CMK (cell line): Measurements from ENCODE around the gene RHBDF2.
"Not testable (repeated sequence)": the region's sequence is repeated elsewhere in the genome, so short reads cannot be mapped to it uniquely, and the experiment has no call there.

Experiments used
- DNase-seq: peaks from one replicate; pipeline ENCODE4 v3.0.0-alpha.2; 2010; ENCODE audit warnings: low read depth

RHBDF2 gene

DNA sequence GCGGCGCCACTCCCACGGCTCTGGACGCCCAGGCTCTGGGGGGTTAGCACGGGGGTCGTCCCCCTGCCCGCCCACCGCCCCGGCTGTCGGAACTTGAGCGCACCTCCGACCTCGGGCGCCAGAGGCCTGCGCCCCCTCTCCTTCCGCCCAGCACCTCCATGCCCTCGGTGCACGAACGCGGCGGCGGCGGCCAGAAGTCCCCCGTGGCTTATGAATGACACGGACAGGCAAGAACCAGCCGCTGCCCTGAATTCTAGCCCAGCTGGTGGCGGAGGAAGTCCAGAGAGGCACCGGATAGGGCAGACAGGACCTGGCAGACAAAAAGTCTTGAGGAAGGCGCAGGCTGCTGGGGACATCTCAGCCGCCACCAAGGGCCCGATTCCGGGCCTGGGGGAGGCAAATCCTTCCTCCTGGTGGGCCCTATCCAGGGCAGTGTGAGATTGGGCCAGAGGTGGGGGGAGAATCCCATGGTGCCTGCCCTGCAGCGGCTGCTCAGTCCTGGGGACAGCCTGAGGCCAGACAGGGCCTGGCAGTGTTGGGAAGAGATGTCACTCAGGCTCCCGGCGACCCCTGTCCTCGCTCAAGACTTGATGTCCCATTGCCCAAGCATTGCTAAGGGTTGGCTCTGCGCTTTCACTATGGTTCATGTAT is 37.2 kb upstream of the RHBDF2 start:
- no peak for DNase-seq

DNA sequence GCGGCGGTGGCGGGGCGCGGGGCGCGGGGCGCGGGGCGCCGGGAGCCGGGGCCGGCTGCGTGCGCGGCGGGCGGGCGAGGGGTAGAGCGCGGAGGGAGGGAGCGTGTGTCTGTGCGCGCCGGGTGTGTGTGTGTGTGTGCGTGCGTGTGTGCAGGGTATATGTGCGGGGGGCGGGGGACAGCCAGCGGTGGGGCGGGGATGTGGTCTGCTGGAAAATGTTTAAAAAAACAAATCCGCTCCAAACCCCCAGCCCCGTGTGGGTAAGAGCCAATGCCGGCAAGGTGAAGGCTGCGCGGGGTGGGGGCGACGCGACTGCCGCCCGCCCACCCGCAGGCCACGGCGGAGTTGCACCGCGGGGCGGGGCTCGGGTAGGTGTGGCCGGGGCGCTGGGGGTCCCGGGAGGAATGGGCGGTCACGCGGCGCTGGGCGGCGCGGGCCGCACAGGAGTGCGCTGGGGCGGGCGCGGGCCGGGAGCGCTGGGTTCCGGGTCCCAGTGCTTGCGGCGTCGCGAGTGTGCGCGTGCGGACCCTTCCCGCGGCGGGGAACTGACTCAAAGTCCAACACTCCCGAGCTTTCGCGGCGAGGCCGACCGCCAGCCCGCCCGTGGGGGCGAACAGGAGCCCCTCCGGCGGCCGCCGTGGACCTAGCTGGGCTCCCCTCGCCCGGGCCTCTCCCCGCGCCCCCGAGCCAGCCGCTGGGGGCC is 36.5 kb upstream of the RHBDF2 start, which contains the start of gene CYGB:
CYGB (minus strand) TSS at position 132 of the 703 bp plus-strand sequence. CDS start 167 bp downstream, outside the sequence.
- DNase-seq: no peak

DNA sequence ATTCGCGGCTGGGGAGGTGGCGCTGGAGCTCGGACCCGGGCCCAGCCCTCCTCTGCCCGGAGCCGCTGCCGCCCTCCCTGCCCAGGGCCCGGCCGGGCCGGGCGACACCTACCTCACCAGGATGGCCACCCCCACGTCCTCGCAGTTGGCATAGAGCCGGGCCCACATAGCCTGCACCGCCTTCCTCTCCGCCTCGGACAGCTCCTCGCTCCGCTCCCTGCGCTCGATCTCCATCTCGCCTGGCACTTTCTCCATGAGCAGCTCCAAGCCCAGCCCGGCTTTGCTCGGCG is 36.0 kb upstream of the RHBDF2 start:
- no peak for DNase-seq

DNA sequence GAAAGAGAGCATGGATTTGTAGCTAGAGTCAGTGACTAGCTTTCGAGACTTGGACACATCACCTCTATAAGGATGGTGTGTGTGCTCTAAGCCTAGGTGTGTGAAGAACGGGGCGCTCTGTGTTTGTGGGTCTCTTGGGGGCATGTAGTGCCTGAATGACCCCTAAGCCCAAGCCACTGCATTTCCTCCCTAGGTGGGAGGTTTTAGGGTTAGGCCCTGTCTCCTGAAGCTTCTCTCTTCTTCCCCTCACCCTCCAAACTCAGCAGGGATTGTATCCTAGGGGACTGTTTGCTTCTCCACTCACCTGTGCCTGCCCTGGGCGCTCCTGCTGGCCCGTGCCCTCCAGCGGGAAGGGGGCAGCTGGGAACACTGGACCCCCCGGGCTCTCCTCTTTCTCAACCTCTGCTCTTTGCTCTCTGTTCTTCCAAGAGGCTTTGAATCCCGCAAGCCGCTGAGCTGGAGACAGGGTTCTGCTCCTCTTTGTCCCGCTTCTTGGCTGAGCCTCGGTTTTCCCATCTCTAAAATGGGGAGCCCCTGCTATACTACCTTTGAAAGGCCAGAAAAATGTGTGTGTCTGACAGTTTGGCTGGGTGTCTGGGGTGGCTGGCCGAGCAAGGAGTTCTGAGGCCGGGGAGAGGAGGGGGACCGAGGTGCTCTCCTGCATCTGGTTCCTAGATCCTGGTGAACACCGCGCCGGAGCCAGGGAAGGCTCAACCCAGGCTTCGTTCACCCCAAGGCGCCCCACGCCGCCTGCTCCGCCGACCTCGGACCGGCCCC is 35.5 kb upstream of the RHBDF2 start:
- DNase-seq: no peak

DNA sequence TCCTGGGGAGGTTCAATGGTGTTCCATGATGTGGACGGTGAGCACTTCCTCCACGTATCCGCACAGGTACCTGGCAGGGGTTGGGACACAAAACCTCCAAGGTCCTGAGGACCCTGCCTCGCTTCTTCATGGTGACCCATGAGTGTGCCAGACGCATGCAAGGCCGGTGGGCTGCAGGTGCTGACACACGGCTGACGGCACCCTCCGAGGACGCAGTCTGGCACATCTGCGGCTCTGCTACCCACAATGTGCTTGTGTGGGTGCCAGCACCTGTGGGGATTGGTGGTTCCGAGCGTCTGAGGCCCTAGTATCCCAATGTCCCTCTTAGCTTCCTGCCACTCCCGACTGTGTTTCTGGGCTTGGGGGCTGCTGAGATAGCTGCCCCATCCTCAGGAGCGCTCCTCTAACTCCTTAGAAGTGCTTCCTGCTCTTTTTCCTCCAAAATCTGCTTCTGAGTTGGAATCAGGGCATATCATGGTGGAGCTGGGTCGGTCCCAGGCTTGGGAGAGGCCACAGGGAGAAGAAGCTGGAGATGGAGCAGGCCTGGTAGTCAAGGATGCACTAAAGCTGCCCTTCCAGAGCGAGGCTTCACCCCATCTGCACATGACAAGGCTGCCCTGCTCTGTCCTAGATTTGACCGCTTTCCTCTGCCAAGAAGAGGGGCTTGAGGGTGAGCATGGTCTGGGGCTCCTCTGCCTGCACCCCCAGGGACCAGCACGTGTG is 34.7 kb upstream of the RHBDF2 start:
- no peak for DNase-seq

DNA sequence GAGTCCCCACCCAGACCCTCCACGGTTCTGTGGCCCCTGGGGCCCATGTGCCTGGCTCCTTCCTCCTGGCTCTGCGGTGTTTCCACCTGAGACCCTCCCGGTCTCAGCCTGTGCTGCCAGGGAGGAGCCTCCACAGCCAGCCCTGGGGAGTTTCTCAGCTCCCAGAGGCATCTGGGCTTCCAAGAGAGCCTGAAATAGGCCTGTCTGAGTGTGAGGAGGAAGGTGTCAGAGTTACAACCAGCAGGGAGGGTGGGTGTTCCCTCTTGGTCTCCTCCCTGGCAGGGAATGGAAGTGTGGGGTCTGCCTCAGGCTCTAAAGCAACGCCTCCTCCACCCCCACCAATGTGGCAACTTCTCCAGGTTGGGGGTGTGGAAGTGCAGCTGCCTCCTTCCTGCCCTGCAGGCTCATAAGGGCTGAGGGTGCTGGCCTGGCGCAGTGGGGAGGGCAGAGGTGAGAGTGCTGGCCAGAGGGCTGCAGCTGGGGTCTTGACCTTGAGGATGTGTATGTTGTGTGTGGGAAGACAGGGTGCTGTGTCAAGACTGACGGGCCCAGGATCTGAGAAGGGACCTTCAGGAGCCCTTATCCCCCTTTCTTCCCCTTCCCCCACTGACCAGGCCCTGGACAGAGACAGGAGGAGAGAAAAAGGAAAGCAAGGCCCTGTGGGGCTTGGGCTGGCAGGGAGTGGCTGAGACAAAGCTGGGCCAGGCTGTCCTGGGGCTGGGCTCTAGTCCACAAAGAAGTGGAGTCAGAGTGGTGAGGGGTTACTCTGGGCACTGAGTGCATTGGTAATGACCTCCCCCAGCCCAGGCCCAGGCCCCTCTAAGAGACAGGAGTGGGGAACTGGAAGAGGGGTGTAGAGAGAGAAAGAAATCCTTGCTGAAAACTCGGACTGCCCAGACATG is 33.9 kb upstream of the RHBDF2 start:
- DNase-seq: no peak

DNA sequence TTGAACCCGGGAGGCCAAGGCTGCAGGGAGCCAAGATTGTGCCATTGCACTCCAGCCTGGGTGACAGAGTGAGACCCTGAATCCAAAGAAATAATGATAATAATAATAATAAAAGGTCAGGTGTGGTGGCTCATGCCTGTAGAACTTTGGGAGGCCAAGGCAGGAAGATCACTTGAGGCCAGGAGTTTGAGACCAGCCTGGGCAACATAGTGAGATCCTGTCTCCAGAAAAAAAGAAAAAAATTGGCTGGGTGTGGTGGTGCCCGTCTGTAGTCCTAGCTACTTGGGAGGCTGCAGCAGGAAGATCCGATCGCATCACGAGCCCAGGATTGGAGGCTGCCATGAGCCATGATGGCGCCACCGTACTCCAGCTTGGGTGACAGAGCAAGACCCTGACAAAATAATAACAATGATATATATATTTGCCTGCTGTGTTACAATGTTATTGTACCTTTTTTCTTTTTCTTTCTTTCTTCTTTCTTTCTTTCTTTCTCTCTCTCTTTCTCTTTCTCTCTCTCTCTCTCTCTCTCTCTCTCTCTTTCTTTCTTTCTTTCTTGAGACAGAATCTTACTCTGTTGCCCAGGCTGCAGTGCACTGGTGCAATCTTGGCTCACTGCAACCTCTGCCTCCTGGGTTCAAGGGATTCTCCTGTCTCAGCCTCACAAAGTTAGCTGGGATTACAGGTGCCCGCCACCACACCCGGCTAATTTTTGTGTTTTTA is 32.6 kb upstream of the RHBDF2 start:
- DNase-seq: not testable (repeated sequence)

DNA sequence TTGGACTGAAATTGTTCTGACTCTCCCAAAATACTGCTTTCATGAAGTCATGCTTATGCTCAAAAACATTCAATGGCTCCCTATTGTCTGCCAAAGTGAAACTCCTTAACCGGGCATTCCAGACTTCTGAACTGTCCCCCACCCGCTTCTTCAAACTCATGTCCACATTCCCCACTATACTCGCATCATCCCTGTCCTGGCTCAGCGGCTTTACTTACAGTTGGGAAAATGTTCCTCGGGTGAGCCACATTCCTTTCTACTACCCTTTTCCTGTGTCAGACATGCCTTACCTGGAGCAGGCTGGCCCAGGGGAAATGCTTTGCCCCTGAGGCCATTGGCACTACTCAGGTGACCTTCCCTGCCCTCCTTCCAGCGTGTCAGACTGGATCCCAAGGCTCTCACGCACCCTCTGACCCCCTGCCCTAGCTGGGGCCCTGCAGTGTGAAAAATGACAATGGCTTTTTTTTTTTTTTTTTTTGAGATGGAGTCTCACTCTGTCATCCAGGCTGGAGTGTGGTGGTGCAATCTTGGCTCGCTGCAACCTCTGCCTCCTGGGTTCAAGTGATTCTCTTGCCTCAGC is 30.9 kb upstream of the RHBDF2 start:
- no peak for DNase-seq

DNA sequence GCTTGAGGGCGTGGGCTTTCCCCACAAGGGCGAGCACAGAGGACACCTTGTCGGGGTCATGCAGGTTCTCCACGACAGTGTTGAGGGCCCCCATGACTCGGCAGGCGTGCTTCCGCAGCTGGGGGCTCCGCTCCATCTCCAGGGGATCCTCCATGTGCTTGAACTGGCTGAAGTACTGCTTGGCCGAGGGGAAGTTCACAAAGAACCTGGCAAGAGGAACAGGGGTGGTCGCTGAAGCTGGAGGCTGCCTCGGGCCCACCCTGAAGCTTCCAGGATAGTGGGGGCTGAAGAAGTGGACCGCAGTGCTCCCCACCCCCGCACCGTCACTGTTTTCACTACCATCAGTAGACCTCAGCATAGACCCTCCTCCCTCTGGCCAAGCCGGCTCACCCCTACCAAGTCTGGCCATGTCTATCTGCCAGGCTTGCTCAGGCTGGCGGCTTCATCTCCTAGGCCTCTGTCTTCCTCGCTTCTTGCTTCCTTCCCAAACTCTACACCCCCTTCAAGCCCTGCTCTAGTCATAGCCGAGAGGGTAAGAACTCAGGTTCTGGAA is 30.3 kb upstream of the RHBDF2 start:
- DNase-seq: no peak

DNA sequence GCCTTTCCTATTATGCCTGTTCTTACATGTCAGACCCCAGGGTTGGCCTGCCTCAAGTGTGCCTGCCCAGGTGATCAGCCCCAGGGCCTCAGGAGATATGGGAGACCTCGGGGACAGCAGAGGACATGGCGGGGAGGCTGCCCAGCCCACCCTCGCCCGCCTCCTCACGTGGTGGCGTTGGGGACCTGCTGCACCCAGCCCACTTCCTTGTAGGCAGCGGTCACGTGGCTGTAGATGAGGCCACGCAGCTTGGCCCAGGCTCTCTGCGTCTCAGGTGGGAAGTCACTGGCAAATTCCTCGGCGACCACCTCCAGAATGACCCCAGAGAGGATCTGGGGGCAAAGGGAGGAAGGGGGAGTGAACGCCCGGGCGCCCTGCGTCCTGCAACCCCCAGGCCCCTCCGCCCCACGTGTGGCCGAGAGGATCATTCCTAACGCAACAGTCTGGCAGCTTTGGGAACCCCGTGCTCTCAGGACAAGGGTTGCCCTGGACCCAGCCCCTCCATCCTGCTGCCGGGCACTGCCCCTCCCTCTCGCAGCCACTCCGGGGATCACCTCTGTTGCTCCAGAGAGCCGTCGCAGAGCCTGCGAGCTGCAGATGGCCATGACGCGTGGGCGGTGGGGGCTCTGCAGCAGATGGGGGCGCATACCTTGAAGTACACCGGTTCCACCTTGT is 29.7 kb upstream of the RHBDF2 start:
- no peak for DNase-seq

DNA sequence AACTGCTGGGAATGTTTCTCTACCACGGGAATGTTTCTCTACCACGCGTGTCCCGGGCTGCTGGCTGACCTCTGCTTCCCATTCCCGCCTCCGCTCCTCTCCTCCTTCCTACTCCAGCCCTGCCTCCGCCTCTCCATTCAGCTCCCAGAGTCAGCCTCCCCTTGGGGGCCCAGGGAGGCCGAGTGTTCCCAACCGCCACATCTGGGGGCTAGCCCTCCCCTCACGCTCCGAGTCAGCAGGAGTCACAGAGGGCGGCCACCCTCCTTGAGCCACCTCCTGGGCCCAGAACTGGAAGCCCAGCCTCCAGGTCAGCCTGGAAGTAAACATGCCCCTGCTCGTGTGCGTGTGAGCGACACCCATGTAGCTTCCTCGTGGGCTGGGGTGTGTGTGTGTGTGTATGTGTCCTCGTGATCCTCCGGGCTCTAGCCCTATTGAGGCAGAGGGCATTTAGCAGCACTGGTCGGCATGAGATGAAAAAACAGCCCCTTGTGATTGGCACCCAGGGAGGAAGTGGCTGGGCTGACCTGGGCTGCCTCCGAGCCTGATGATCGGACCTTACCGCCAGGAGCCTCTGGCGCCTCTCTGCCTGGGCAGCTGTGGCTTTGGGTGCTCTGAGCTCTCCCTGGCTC is 29.0 kb upstream of the RHBDF2 start:
- no peak for DNase-seq

DNA sequence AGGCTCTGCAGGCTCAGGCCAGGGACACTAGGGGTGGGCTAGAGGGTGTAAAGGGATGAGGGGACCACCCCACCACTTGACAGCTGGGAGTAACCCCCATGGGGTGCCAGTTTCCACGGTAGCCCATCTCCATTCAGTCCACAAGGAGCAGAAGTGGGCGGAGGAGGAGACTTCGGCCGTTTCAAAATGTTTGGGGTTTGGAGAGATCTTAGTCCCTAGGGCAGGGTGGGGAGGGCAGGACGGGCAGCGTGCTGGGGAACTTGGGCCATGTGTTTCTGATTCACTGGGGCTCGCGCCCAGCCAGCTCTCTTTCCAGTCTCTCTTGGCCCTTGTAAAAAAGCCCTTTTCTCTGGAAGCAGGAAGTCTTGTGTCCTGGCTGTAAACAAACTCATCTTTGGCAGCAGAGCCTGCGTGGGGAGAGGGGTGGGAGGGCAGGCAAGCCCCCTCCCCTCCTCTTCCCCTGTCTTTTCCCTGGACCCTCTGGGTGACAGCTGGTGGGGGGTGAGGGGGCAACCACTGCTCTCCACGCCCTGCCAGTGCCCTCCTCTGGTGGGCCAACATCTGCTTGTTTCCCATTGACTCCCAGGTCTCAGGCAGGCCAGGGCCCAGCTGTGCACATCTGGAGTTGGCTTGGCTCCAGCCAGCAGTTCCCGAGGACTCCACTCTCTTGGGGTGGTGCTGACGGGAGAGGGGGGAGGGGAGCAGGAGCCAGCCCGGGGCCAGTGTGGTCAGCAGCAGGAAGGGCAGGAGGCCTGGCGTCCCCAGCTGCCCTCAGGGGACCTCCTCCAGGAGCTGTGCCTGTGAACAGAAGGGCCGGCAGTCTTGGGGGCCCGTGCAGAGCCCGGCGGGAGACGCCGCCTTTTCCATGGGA is 28.2 kb upstream of the RHBDF2 start:
- peak; percentile 70 for DNase-seq

DNA sequence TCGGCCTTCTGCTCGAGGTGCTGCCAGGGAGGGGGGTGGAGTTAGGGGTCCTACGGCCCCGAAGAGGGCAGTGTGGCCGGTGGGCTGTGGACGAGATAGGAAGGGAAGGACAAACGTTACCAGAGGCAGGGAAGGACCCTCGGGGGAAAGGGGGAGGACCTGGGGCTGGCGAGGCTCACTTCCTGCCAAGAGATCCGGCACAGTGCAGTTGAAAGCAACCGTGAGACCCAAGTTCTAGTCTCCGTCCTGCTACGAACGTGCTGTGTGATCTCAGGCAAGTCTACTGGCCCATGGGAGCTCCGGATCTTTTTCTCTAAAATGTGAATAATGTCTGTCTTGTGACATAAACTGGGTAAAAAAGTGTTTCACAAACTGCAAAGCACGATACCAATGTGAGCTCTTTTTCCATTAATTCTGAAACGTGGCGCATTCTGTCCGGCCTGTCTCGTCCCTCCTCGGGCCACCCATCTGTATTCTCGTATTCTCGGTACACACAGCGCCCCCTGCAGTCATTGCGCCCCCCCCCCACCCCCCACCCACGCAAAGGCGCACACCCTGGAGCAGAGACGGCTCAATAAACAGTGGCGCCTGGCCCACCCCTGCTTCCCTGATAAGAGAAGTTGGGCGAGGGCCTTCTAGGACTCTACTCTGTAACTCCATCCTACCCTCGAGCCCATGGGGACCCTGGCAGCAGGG is 27.5 kb upstream of the RHBDF2 start:
- no peak for DNase-seq

DNA sequence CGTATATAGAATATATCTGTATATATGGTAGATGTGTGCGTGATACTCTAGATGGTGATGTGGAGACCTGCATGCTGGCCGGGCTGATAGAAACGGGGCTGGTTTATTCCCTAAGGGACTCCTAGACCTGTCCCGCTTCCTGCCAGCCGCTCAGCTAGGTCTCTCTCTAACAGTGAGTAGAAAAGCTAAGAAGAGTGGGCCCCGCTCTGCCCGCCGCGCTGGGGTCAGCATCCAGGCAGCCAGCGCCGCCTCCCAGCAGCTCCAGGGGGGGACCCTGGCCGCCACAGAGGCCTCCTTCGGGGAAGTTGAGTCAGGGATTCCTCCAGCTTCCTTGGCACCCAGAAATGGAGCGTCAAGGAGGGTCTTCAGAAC is 26.9 kb upstream of the RHBDF2 start:
- DNase-seq: no peak

DNA sequence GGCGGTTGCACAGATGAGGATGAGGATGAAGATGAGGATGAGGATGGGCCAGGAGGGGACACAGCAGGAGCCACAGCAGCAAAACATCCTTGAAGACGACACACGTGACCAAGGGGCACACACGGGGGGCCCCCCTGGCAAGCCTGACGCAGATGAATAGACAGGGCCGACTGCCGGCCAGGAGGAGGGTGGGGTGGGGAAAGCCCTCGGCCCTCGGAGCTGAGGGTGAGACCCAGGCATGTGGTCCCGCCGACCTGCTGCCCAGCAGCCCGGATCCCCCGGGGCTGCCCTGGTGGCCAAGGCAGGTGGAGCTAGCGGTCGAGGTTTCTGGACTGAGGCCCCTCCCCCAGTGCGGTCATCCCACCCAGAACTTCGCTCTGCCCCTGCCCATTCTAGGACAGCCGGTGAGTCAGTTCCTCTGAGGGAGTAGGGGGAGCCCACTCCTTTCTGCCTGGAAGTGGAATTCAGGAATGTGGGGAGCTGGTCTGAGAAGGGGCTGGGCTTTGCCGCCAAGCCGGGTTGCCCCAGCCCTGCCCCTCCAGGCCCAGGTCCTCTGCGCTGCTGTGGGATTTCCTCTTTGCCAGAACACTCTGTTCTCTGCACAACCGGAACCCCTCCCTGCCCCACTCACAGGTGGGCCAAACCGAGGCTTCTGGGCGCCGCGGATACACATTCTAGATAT is 26.3 kb upstream of the RHBDF2 start:
- DNase-seq: no peak

DNA sequence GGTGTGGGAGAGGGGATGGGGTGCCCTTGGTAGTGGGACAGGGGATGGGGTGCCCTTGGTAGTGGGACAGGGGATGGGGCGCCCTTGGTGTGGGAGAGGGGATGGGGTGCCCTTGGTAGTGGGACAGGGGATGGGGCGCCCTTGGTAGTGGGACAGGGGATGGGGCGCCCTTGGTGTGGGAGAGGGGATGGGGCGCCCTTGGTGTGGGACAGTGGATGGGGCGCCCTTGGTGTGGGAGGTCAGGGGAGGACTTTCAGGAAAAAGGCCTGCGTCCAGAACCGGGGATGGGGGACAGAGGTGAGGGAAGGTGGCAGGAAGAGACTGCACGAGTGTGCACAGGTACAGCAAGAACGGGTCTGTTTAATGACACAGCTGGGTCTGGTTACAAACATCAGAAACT is 25.8 kb upstream of the RHBDF2 start:
- DNase-seq: not testable (repeated sequence)

DNA sequence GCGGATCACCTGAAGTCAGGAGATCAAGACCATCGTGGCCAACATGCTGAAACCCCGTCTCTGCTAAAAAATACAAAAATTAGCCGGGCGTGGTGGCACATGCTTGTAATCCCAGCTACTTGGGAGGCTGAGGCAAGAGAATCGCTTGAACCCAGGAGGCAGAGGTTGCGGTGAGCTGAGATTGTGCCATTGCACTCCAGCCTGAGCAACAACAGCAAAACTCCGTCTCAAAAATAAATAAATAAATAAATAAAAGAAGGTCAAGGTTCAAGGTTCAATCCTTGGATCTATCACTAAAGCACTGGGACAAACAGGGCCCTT is 24.2 kb upstream of the RHBDF2 start:
- not testable (repeated sequence) for DNase-seq
